CD4-positive, alpha-beta T cell (primary cell): ENCODE measurements around the gene ARFIP1. TPM values are rescaled to one million over a fixed set of nuclear protein-coding genes. Genes with fewer than 3 reads are reported as not detected.

ENCODE experiments used
- ATAC-seq: fragments of 200-7000 bp; cut with Tn5 transposase; one replicate; pipeline ENCODE4 v1.10.0; 2022; ENCODE audit warnings: mild to moderate bottlenecking; ENCODE audit not compliant: poor library complexity
- CTCF ChIA-PET: fragments of 350-600 bp; sonication (Branson Sonifier 250); formaldehyde crosslinking; loops from one replicate; lab custom pipeline; 2021; ENCODE audit warnings: antibody characterized with exemption, inconsistent platforms; lab: Charles Lee
- POLR2A ChIA-PET: fragments of 350-600 bp; sonication (Branson Sonifier 250); formaldehyde crosslinking; loops from one replicate; lab custom pipeline; 2021; ENCODE audit warnings: antibody characterized with exemption, inconsistent platforms; lab: Charles Lee
- DNase-seq, 14 experiments: peaks; one replicate each; pipeline ENCODE4 v3.0.0-alpha.2; 2013 to 2020; ENCODE audit warnings: mixed read lengths in 2 of 14
- H3K27ac ChIP-seq, 2 donors: one replicate each; pipeline versions ENCODE4 v1.5.1 to v1.7.0; 2013; ENCODE audit warnings: low read length in 2 of 2, low read depth in 1 of 2, mild to moderate bottlenecking in 1 of 2
- H3K27me3 ChIP-seq, 2 experiments: 1 replicate in 1 of 2; 2 replicates in 1 of 2; pipeline versions ENCODE4 v1.6.1 to v1.7.0; 2013; ENCODE audit warnings: low read length in 2 of 2, control low read depth in 1 of 2, mild to moderate bottlenecking in 1 of 2, moderate library complexity in 1 of 2; ENCODE audit not compliant: insufficient read depth in 2 of 2, control insufficient read depth in 1 of 2
- H3K36me3 ChIP-seq: one replicate; pipeline ENCODE4 v1.6.1; 2013; ENCODE audit warnings: low read length, control low read depth; ENCODE audit not compliant: insufficient read depth
- H3K4me1 ChIP-seq: one replicate; pipeline ENCODE4 v1.6.1; 2013; ENCODE audit warnings: low read length, control low read depth; ENCODE audit not compliant: insufficient read depth
- H3K4me3 ChIP-seq: one replicate; pipeline ENCODE4 v1.5.1; 2013; ENCODE audit warnings: mild to moderate bottlenecking, low read length, moderate library complexity
- H3K9me3 ChIP-seq, 2 experiments: 1 replicate in 1 of 2; 2 replicates in 1 of 2; pipeline versions ENCODE4 v1.6.1 to v1.7.0; 2013; ENCODE audit warnings: low read length in 2 of 2, mild to moderate bottlenecking in 2 of 2, control low read depth in 1 of 2, moderate library complexity in 1 of 2; ENCODE audit not compliant: control insufficient read depth in 1 of 2, insufficient read depth in 1 of 2
- H3K27ac Mint-ChIP-seq: one replicate; pipeline ENCODE4 v1.8.0; 2020; ENCODE audit warnings: mixed read lengths
- H3K27me3 Mint-ChIP-seq: one replicate; pipeline ENCODE4 v1.8.0; 2021; ENCODE audit warnings: mixed read lengths
- H3K36me3 Mint-ChIP-seq: one replicate; pipeline ENCODE4 v1.8.0; 2021; ENCODE audit warnings: low read depth, mixed read lengths
- H3K4me1 Mint-ChIP-seq: one replicate; pipeline ENCODE4 v1.8.0; 2021; ENCODE audit warnings: low read depth, mixed read lengths
- H3K4me3 Mint-ChIP-seq: one replicate; pipeline ENCODE4 v1.8.0; 2020; ENCODE audit warnings: mild to moderate bottlenecking, mixed read lengths
- H3K9me3 Mint-ChIP-seq: one replicate; pipeline ENCODE4 v1.8.0; 2020; ENCODE audit warnings: mixed read lengths
- intact Hi-C, 2 experiments: fragments of 100-400 bp; cut with DNase I in 1 of 2; cut with micrococcal nuclease in 1 of 2; formaldehyde crosslinking; loops; one replicate each; pipeline versions ENCODE4 v1.15.1 to v1.9.0; 2023 to 2025; cut with DNase I, micrococcal nuclease
- total RNA-seq, 174 experiments: library from RNA in 2 of 174; stranded (reverse) in 2 of 174; gene quantifications; one replicate each; pipeline ENCODE4 v1.2.3 and lab custom pipeline; 2021 to 2026
- TF ChIP-seq, protein P1 (sequence below): fragments of 200-600 bp; IDR thresholded peaks from one replicate; pipeline ENCODE4 v1.8.0; 2022; ENCODE audit warnings: antibody characterized with exemption, mild to moderate bottlenecking

ARFIP1 gene
- total RNA-seq, 2 experiments from 2014 or later, result 2.6 to 3.0 TPM

DNA sequence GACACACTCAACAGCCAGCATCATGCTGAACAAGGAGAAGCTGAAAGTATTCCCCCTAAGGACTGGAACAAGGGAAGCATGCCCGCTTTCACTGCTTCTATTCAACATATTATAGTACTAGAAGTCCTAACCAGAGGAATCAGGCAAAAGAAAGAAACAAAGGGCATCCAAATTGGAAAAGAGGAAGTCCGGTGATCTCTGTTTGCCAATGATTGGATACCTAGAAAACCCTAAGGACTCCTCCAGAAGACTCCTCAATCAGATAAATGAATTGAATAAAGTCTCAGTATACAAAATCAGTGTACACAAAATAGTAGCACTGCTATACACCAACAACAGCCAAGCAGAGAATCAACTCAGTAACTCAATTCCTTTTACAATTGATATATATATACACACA lies 44.8 kb downstream of the ARFIP1 start:
- TF ChIP-seq, protein P1, sequence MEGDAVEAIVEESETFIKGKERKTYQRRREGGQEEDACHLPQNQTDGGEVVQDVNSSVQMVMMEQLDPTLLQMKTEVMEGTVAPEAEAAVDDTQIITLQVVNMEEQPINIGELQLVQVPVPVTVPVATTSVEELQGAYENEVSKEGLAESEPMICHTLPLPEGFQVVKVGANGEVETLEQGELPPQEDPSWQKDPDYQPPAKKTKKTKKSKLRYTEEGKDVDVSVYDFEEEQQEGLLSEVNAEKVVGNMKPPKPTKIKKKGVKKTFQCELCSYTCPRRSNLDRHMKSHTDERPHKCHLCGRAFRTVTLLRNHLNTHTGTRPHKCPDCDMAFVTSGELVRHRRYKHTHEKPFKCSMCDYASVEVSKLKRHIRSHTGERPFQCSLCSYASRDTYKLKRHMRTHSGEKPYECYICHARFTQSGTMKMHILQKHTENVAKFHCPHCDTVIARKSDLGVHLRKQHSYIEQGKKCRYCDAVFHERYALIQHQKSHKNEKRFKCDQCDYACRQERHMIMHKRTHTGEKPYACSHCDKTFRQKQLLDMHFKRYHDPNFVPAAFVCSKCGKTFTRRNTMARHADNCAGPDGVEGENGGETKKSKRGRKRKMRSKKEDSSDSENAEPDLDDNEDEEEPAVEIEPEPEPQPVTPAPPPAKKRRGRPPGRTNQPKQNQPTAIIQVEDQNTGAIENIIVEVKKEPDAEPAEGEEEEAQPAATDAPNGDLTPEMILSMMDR, result no peak
- no peaks in the 10 kb centered on the region for H3K27me3 Mint-ChIP-seq
- Histone ChIP-seq H3K27me3 (no peaks in the 10 kb centered on the region), H3K4me1 (no peaks in the 10 kb centered on the region), H3K27ac (no peak overlapping the region), H3K36me3 (no peaks in the 10 kb centered on the region), H3K9me3 (peaks cover 0 to 5% of the 10 kb centered on the region in 2 experiments), H3K4me3 (no peak overlapping the region)
- CTCF ChIA-PET, result no interaction called here
- DNase-seq (no peak), ATAC-seq (no peak)
- intact Hi-C loops, result no loop called here
- POLR2A ChIA-PET, result no interaction called here
- peaks cover 28% of the 10 kb centered on the region for H3K9me3 Mint-ChIP-seq
- peaks cover 40% of the 10 kb centered on the region for H3K36me3 Mint-ChIP-seq
- no peaks in the 10 kb centered on the region for H3K4me1 Mint-ChIP-seq
- H3K27ac Mint-ChIP-seq, result no peak overlapping the region
- no peak overlapping the region for H3K4me3 Mint-ChIP-seq

DNA sequence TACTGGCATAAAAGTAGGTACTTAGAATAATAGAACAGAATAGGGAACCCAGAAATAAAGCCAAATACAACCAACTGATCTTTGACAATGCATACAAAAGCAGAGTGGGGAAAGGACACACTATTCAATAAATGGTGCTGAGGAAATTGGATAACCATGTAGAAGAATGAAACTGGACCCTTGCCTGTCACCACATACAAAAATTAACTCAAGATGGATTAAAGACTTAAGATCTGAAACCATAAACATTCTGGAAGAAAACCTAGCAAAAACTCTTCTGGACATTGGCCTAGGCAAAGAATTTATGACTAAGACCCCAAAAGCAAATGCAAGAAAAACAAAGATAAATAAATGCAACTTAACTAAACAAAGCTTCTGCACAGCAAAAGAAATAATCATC lies 45.6 kb downstream of the ARFIP1 start:
- peaks cover 0 to 5% of the 10 kb centered on the region in 2 experiments for H3K9me3 ChIP-seq
- Mint-ChIP-seq H3K27me3 (no peaks in the 10 kb centered on the region), H3K4me1 (no peaks in the 10 kb centered on the region), H3K4me3 (no peak overlapping the region), H3K9me3 (peaks cover 28% of the 10 kb centered on the region), H3K36me3 (peaks cover 44% of the 10 kb centered on the region), H3K27ac (no peak overlapping the region)
- intact Hi-C loops, result no loop called here
- TF ChIP-seq, protein P1, result no peak
- no peak overlapping the region for H3K4me3 ChIP-seq
- H3K27ac ChIP-seq, result no peak overlapping the region
- ChIA-PET CTCF (no interaction called here), POLR2A (no interaction called here)
- no peaks in the 10 kb centered on the region for H3K27me3 ChIP-seq
- no peaks in the 10 kb centered on the region for H3K4me1 ChIP-seq
- H3K36me3 ChIP-seq, result no peaks in the 10 kb centered on the region
- no peak for DNase-seq
- ATAC-seq, result no peak

DNA sequence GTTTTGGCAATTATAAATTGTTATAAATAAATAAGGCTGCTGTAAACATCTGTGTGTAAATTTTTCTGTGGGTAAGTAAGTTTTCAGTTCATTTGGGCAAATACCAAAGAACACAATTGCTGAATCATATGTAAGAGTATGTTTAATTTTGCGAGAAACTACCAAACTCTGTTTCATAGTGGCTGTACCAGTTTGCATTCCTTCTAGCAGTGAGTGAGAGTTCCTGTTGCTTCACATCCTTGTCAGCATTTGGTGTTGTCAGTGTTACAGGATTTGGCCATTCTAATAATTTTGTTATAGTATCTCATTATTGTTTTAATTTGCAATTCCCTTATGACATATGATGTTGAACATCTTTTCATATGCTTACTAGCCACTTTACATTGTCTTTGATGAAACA lies 48.4 kb downstream of the ARFIP1 start:
- Histone ChIP-seq H3K9me3 (peaks cover 0 to 5% of the 10 kb centered on the region in 2 experiments), H3K27ac (no peak overlapping the region), H3K4me1 (no peaks in the 10 kb centered on the region), H3K4me3 (no peak overlapping the region), H3K27me3 (no peaks in the 10 kb centered on the region), H3K36me3 (peaks cover 3% of the 10 kb centered on the region)
- Mint-ChIP-seq H3K4me3 (no peak overlapping the region), H3K27ac (no peak overlapping the region), H3K36me3 (peaks cover 67% of the 10 kb centered on the region), H3K9me3 (peaks cover 28% of the 10 kb centered on the region), H3K4me1 (no peaks in the 10 kb centered on the region), H3K27me3 (no peaks in the 10 kb centered on the region)
- ChIA-PET POLR2A (interaction anchor here (0.6 kb wide), 1 partner anchor 1525 kb away, joined by 3 read pairs; no protein-coding TSS in a partner anchor), CTCF (no interaction called here)
- intact Hi-C loops, result no loop called here
- ATAC-seq (no peak), DNase-seq (no peak)
- TF ChIP-seq, protein P1, result no peak
